RWPE2 (cell line): ENCODE results near the gene SPZ1.
"Not testable (repeated sequence)": the region's sequence is repeated elsewhere in the genome, so short reads cannot be mapped to it uniquely, and the experiment has no call there.

ENCODE experiments used
- ATAC-seq: fragments of 200-7000 bp; cut with Tn5 transposase; 3 replicates; pipeline ENCODE4 v1.9.1; 2021; ENCODE audit warnings: low read depth
- DNase-seq: peaks from one replicate; pipeline ENCODE4 v3.0.0-alpha.2; 2020; ENCODE audit warnings: low spot score
- H3K27ac ChIP-seq: fragments of 450-650 bp; 2 replicates; pipeline ENCODE4 v1.5.1; 2017; ENCODE audit warnings: mild to moderate bottlenecking; ENCODE audit not compliant: poor library complexity, severe bottlenecking
- H3K27me3 ChIP-seq: fragments of 250-450 bp; sonication (Bioruptor Pico); 2 replicates; pipeline ENCODE4 v1.5.1; 2021; ENCODE audit warnings: mild to moderate bottlenecking, moderate library complexity; ENCODE audit not compliant: insufficient read depth, poor library complexity, severe bottlenecking
- H3K36me3 ChIP-seq: fragments of 250-450 bp; sonication (Bioruptor Pico); 2 replicates; pipeline ENCODE4 v1.5.1; 2020; ENCODE audit warnings: low read depth, mild to moderate bottlenecking, moderate library complexity
- H3K4me1 ChIP-seq: fragments of 250-450 bp; sonication (Bioruptor Pico); 2 replicates; pipeline ENCODE4 v1.5.1; 2021; ENCODE audit warnings: mild to moderate bottlenecking, moderate library complexity; ENCODE audit not compliant: insufficient read depth, poor library complexity, severe bottlenecking
- H3K4me3 ChIP-seq: fragments of 250-450 bp; sonication (Bioruptor Pico); 2 replicates; pipeline ENCODE4 v1.5.1; 2021; ENCODE audit warnings: mild to moderate bottlenecking, moderate library complexity; ENCODE audit not compliant: severe bottlenecking
- H3K9me3 ChIP-seq: fragments of 250-450 bp; sonication (Bioruptor Pico); 2 replicates; pipeline ENCODE4 v1.5.1; 2021; ENCODE audit warnings: mild to moderate bottlenecking, moderate library complexity; ENCODE audit not compliant: severe bottlenecking
- TF ChIP-seq, protein P1 (sequence below): fragments of 450-650 bp; IDR thresholded peaks from one replicate; pipeline ENCODE4 v1.5.1; 2017; ENCODE audit warnings: mild to moderate bottlenecking, moderate library complexity; ENCODE audit not compliant: poor library complexity, severe bottlenecking

The SPZ1 gene

DNA sequence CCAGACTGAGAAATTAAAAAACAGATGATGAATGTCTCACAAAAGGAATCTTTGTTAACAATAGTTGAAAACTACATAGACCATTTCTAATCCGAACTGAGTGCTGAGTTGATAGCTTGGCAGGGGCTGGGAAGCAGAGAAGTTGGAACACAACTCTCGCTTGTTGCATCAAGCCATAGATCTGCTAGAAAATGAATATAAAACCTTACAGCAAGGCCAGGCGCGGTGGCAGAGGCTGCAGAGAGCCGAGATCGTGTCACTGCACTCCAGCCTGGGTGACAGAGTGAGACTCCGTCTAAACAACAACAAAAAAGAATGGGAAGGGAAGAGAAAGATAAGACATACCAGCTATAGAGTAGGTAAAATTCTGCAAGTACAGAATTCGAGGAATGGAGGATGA, 28.0 kb upstream of the SPZ1 start:
- DNase-seq (no peak), ATAC-seq (no peak)
- no peaks in the 10 kb centered on the region for H3K27me3 ChIP-seq
- no peaks in the 10 kb centered on the region for H3K9me3 ChIP-seq
- H3K36me3 ChIP-seq: no peaks in the 10 kb centered on the region
- H3K27ac ChIP-seq: no peak overlapping the region
- H3K4me3 ChIP-seq: no peak overlapping the region
- H3K4me1 ChIP-seq: no peaks in the 10 kb centered on the region
- TF ChIP-seq, protein P1, sequence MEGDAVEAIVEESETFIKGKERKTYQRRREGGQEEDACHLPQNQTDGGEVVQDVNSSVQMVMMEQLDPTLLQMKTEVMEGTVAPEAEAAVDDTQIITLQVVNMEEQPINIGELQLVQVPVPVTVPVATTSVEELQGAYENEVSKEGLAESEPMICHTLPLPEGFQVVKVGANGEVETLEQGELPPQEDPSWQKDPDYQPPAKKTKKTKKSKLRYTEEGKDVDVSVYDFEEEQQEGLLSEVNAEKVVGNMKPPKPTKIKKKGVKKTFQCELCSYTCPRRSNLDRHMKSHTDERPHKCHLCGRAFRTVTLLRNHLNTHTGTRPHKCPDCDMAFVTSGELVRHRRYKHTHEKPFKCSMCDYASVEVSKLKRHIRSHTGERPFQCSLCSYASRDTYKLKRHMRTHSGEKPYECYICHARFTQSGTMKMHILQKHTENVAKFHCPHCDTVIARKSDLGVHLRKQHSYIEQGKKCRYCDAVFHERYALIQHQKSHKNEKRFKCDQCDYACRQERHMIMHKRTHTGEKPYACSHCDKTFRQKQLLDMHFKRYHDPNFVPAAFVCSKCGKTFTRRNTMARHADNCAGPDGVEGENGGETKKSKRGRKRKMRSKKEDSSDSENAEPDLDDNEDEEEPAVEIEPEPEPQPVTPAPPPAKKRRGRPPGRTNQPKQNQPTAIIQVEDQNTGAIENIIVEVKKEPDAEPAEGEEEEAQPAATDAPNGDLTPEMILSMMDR: no peak

DNA sequence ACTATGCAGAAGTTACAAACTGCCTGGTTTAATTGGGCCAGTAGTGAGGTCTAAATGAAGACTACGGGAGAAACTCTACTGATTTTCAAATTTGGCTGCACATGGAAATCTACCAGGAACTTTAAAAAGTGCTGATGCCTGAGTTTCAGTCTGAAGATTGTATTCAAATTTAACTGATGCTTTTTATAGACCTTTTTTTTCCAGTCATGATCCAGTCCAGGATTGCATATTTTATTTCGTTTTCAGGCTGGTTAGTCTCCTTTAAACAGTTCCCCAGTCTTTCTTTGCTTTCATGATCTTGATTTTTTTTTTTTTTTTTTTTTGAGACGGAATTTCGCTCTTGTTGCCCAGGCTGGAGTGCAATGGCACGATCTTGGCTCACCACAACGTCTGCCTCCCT, 23.7 kb upstream of the SPZ1 start:
- H3K36me3 ChIP-seq: no peaks in the 10 kb centered on the region
- H3K4me1 ChIP-seq: no peaks in the 10 kb centered on the region
- ATAC-seq: no peak
- H3K9me3 ChIP-seq: no peaks in the 10 kb centered on the region
- DNase-seq: no peak
- no peaks in the 10 kb centered on the region for H3K27me3 ChIP-seq
- no peak overlapping the region for H3K4me3 ChIP-seq
- TF ChIP-seq, protein P1: no peak
- no peak overlapping the region for H3K27ac ChIP-seq

DNA sequence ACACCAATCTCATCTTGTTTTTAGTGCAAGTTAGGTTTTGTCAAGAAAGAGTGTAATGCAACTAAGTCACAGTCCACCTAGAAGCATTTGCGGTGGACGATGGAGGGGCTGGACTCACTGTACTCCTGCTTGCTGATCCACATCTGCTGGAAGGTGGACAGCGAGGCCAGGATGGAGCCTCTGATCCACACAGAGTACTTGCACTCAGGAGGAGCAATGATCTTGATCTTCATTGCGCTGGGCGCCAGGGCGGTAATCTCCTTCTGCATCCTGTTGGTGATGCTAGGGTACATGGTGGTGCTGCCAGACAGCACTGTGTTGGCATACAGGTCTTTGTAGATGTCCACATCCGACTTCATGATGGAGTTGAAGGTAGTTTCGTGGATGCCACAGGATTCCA, 20.2 kb upstream of the SPZ1 start:
- ATAC-seq (no peak), DNase-seq (no peak)
- no peak overlapping the region for H3K27ac ChIP-seq
- no peak overlapping the region for H3K4me3 ChIP-seq
- TF ChIP-seq, protein P1: no peak
- no peaks in the 10 kb centered on the region for H3K9me3 ChIP-seq
- H3K4me1 ChIP-seq: no peaks in the 10 kb centered on the region
- no peaks in the 10 kb centered on the region for H3K36me3 ChIP-seq
- no peaks in the 10 kb centered on the region for H3K27me3 ChIP-seq

DNA sequence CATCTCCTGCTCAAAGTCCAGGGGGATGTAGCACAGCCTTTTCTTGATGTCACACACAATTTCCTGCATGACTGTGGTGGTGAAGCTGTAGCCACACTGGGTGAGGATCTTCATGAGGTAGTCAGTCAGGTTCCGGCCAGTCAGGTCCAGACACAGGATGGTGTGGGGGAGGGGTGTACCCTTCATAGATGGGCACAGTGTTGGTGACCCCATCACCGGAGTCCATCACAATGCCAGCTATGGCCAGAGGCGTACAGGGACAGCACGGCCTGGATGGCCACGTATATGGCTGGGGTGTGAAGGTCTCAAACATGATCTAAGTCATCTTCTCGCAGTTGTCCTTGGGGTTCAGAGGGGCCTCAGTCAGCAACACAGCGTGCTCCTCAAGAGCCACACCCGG, 19.7 kb upstream of the SPZ1 start:
- Histone ChIP-seq H3K9me3 (no peaks in the 10 kb centered on the region), H3K4me1 (no peaks in the 10 kb centered on the region), H3K27me3 (no peaks in the 10 kb centered on the region), H3K27ac (no peak overlapping the region), H3K4me3 (no peak overlapping the region), H3K36me3 (no peaks in the 10 kb centered on the region)
- TF ChIP-seq, protein P1: no peak
- no peak for ATAC-seq
- no peak for DNase-seq

DNA sequence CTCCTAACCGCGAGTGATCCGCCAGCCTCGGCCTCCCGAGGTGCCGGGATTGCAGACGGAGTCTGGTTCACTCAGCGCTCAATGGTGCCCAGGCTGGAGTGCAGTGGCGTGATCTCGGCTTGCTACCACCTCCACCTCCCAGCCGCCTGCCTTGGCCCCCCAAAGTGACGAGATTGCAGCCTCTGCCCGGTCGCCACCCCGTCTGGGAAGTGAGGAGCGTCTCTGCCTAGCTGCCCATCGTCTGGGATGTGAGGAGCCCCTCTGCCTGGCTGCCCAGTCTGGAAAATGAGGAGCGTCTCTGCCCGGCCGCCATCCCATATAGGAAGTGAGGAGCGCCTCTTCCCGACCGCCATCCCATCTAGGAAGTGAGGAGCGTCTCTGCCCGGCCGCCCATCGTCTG, 19.0 kb upstream of the SPZ1 start:
- not testable (repeated sequence) for DNase-seq, H3K9me3 ChIP-seq, H3K36me3 ChIP-seq, H3K4me1 ChIP-seq, H3K27ac ChIP-seq, H3K4me3 ChIP-seq, H3K27me3 ChIP-seq, ATAC-seq

DNA sequence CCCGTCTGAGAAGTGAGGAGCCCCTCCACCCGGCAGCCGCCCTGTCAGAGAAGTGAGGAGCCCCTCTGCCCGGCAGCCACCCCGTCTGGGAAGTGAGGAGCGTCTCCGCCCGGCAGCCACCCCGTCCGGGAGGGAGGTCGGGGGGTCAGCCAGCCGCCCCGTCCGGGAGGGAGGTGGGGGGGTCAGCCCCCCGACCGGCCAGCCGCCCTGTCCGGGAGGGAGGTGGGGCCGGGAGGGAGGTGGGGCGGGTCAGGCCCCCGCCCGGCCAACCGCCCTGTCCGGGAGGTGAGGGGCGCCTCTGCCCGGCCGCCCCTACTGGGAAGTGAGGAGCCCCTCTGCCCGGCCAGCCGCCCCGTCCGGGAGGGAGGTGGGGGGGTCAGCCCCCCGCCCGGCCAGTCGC, 18.5 kb upstream of the SPZ1 start:
- H3K27ac ChIP-seq, ATAC-seq, H3K36me3 ChIP-seq, H3K27me3 ChIP-seq, H3K4me3 ChIP-seq, H3K4me1 ChIP-seq, H3K9me3 ChIP-seq, DNase-seq: not testable (repeated sequence)
